Parathyroid adenoma (tissue), 2 donors: ENCODE results near the gene RGS3.

Experiments used
- H2AFZ ChIP-seq: fragments of 300-600 bp; sonication (generic); one replicate; pipeline ENCODE4 v1.7.0; 2017; ENCODE audit warnings: antibody characterized with exemption, mild to moderate bottlenecking
- H3K27ac ChIP-seq: fragments of 300-600 bp; sonication (generic); one replicate; pipeline ENCODE4 v1.7.0; 2017
- H3K27me3 ChIP-seq: fragments of 300-600 bp; sonication (generic); one replicate; pipeline ENCODE4 v1.7.0; 2017; ENCODE audit warnings: low read length; ENCODE audit not compliant: control insufficient read depth, insufficient read depth
- H3K36me3 ChIP-seq: fragments of 300-600 bp; sonication (generic); one replicate; pipeline ENCODE4 v1.7.0; 2017; ENCODE audit warnings: low read length; ENCODE audit not compliant: control insufficient read depth, insufficient read depth
- H3K4me1 ChIP-seq: fragments of 300-600 bp; sonication (generic); one replicate; pipeline ENCODE4 v1.7.0; 2017; ENCODE audit warnings: control low read depth
- H3K4me2 ChIP-seq: fragments of 300-600 bp; sonication (generic); one replicate; pipeline ENCODE4 v1.7.0; 2017; ENCODE audit warnings: low read length
- H3K4me3 ChIP-seq: fragments of 300-600 bp; sonication (generic); one replicate; pipeline ENCODE4 v1.7.0; 2017; ENCODE audit warnings: low read depth, low read length
- H3K79me2 ChIP-seq: fragments of 300-600 bp; sonication (generic); one replicate; pipeline ENCODE4 v1.7.0; 2017; ENCODE audit warnings: control low read depth
- H3K9ac ChIP-seq: fragments of 300-600 bp; sonication (generic); one replicate; pipeline ENCODE4 v1.7.0; 2017; ENCODE audit warnings: mild to moderate bottlenecking
- H3K9me3 ChIP-seq: fragments of 300-600 bp; sonication (generic); one replicate; pipeline ENCODE4 v1.7.0; 2017; ENCODE audit warnings: low read length; ENCODE audit not compliant: control insufficient read depth
- TF ChIP-seq, protein P1 (sequence below): fragments of 300-600 bp; sonication (generic); IDR thresholded peaks from one replicate; pipeline ENCODE4 v1.7.0; 2017; ENCODE audit warnings: antibody characterized with exemption, mild to moderate bottlenecking
- donor health status: primary hyperparathyroidism.

Gene RGS3

DNA sequence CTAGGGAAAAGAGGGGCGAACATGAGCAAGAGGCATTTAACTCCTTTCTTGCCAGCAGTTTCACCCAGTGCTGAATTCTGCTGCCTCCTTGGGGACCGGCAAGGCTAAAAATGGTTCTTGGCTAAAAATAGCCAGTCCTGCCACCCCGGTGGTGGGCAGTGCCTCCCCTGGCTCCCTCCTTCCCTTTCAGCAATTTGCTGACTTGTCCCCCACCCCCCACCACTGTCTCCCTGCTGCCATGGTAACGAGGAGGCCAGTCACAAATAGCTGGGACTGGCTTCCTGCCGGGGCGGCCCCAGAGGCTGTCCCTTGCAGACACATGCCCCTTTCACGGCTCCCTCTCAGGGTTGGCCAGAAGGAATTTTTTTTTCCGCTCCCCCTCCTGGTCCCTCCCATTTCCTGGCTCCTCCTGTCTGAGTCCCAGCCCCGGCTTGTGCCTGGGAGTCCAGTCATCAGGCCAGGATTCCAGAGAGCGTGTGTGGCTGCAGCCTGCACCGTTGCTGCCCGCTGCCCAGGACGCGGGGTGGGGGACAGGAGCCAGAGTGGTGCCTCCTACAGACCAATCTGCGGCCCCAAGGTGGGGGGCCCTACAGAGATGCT is 130.3 kb downstream of the RGS3 start:
- Histone ChIP-seq H3K4me1 (peaks cover 6% of the 10 kb centered on the region), H3K27me3 (no peaks in the 10 kb centered on the region), H3K4me3 (peak overlapping the region; percentile 53), H3K4me2 (peak overlapping the region; percentile 64), H3K36me3 (peaks cover 2% of the 10 kb centered on the region), H3K79me2 (no peaks in the 10 kb centered on the region), H2AFZ (peak overlapping the region; percentile 72), H3K27ac (peak overlapping the region; percentile 74), H3K9ac (no peak overlapping the region), H3K9me3 (no peaks in the 10 kb centered on the region)
- TF ChIP-seq, protein P1, sequence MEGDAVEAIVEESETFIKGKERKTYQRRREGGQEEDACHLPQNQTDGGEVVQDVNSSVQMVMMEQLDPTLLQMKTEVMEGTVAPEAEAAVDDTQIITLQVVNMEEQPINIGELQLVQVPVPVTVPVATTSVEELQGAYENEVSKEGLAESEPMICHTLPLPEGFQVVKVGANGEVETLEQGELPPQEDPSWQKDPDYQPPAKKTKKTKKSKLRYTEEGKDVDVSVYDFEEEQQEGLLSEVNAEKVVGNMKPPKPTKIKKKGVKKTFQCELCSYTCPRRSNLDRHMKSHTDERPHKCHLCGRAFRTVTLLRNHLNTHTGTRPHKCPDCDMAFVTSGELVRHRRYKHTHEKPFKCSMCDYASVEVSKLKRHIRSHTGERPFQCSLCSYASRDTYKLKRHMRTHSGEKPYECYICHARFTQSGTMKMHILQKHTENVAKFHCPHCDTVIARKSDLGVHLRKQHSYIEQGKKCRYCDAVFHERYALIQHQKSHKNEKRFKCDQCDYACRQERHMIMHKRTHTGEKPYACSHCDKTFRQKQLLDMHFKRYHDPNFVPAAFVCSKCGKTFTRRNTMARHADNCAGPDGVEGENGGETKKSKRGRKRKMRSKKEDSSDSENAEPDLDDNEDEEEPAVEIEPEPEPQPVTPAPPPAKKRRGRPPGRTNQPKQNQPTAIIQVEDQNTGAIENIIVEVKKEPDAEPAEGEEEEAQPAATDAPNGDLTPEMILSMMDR: no peak

DNA sequence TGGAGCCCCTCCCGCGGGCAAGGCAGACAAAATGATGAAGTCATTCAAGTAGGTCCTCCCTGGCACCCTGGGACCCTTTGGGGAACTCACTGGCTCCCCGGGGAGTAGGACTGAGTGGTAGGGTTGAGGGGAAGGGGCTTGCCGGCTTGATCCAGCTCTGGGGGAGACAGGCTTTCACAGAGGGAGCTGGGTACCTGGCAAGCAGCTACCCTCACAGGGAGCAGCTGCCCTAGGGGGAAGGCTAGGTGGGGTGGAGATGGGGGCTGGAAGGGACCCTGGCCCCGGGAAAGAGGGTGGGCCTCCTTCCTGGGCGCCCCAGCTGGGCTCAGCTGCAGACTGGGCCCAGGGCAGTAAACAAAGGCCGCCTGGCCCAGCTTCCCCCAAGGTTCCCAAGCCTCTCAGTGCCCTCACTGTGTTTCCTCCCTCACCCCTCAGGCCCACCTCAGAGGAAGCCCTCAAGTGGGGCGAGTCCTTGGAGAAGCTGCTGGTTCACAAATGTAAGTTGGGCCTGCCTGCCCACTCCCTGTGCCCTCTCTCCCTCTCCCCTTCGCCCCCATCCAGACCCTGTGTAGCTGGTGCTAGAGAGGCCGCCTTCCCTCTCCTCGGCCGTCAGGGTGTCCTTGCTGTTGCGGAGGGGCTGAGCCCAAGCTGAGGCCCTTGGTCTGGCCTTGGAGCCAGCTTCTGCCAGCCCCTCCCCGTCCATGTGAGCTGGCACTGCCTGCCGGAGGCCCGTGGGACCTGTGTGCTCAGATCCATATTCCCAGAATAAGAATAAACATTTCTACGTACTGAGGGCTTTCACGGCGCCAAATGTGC is 131.2 kb downstream of the RGS3 start:
- Histone ChIP-seq H3K9ac (peak overlapping the region; percentile 11), H2AFZ (peak overlapping the region; percentile 69), H3K27me3 (no peaks in the 10 kb centered on the region), H3K9me3 (no peaks in the 10 kb centered on the region), H3K27ac (peak overlapping the region; percentile 63), H3K4me2 (peak overlapping the region; percentile 64), H3K4me1 (peaks cover 6% of the 10 kb centered on the region), H3K79me2 (no peaks in the 10 kb centered on the region), H3K4me3 (peak overlapping the region; percentile 53), H3K36me3 (peaks cover 2% of the 10 kb centered on the region)
- TF ChIP-seq, protein P1: no peak

DNA sequence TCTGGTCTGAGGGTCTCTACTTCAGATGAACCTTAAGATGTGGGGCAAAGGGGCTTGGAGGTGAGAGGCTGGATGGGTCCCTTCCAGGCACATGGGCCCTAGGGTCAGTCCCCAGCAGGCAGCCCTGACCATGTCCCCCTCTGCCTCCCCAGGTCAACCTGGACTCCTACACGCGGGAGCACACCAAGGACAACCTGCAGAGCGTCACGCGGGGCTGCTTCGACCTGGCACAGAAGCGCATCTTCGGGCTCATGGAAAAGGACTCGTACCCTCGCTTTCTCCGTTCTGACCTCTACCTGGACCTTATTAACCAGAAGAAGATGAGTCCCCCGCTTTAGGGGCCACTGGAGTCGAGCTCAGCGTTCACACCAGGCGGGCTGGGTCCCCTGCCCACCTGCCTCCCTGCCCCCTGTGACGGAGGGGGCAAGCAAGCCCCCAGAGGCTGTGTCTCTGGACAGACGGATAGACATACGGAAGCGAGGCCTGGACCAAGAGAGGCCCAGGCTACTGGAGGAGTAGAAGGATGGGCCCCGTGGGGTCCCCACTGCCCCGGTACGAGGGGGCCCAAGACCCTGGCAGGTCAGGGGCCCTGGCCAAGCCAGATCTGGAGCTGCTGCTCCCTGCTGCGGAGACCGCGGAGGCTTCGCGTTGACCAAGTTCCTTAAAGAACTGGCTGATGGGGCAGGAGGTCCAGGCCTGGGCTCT is 133.2 kb downstream of the RGS3 start:
- Histone ChIP-seq H3K27me3 (no peaks in the 10 kb centered on the region), H3K4me2 (no peak overlapping the region), H3K4me3 (no peak overlapping the region), H2AFZ (no peak overlapping the region), H3K27ac (no peak overlapping the region), H3K4me1 (peaks cover 6% of the 10 kb centered on the region), H3K9me3 (no peaks in the 10 kb centered on the region), H3K79me2 (no peaks in the 10 kb centered on the region), H3K9ac (no peak overlapping the region), H3K36me3 (peaks cover 2% of the 10 kb centered on the region)
- TF ChIP-seq, protein P1: no peak

DNA sequence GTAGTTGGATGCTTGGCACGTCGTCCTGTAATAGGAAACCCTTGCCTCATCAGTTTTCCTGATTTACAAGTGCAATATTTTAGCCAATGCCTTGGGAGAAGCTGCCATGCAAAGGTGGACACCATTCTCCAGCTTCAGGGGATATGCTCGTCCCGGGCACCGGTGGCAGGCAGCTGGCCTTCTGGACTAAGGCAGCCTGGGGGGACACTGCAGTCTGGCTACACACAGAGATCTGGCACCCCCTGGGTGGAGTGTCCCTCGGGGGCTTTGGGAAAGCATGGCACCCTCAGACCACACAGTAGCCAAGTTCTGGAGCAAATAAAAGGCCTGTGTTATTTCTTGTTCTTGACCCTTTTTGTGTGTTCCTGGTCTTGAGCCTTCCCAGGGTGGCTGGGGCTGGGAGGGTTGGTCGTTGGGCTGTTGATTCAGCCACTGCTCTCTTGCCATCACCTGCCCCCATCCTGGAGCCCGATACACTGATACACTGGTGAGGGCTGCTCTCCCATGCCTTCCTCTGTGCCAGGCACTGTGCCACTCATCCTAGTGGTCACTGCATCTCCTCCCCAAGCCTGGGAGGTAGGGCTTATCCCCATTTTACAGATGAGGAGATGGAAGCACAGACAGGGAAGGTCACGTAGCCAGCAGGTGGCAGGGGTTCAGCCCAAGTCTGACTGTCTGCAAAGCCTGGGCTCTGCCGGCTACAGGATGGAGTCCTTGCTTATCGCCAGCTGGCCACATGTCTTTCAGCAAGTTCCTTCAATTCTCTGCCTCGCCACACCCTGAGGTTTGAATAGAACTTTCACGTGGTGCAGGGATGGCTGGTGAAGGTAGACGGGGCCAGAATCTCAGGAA is 134.1 kb downstream of the RGS3 start:
- H3K9me3 ChIP-seq: no peaks in the 10 kb centered on the region
- H2AFZ ChIP-seq: no peak overlapping the region
- H3K9ac ChIP-seq: no peak overlapping the region
- H3K4me2 ChIP-seq: no peak overlapping the region
- peaks cover 2% of the 10 kb centered on the region for H3K36me3 ChIP-seq
- TF ChIP-seq, protein P1: no peak
- no peak overlapping the region for H3K27ac ChIP-seq
- H3K79me2 ChIP-seq: no peaks in the 10 kb centered on the region
- no peaks in the 10 kb centered on the region for H3K27me3 ChIP-seq
- H3K4me3 ChIP-seq: no peak overlapping the region
- peaks cover 6% of the 10 kb centered on the region for H3K4me1 ChIP-seq
